Chondrocyte (in vitro differentiated cells): ENCODE data around the gene KCNC4. TPM values are rescaled to one million over a fixed set of nuclear protein-coding genes. Genes with fewer than 3 reads are reported as not detected.

Experiments used
- DNase-seq: peaks from one replicate; pipeline ENCODE4 v3.0.0; 2021; ENCODE audit warnings: mixed read lengths, low spot score
- H3K27ac Mint-ChIP-seq: one replicate; pipeline ENCODE4 v1.8.0; 2021; ENCODE audit warnings: mild to moderate bottlenecking, moderate library complexity, mixed read lengths; ENCODE audit not compliant: unreplicated experiment
- H3K27me3 Mint-ChIP-seq: 2 replicates; pipeline ENCODE4 v1.8.0; 2021; ENCODE audit warnings: low read depth, mixed read lengths
- H3K36me3 Mint-ChIP-seq: 2 replicates; pipeline ENCODE4 v1.8.0; 2021; ENCODE audit warnings: low read depth, mixed read lengths
- H3K4me1 Mint-ChIP-seq: 2 replicates; pipeline ENCODE4 v1.8.0; 2021; ENCODE audit warnings: low read depth, mild to moderate bottlenecking, mixed read lengths
- H3K4me3 Mint-ChIP-seq: one replicate; pipeline ENCODE4 v1.8.0; 2021; ENCODE audit warnings: mild to moderate bottlenecking, moderate library complexity, mixed read lengths; ENCODE audit not compliant: unreplicated experiment
- H3K9me3 Mint-ChIP-seq: 2 replicates; pipeline ENCODE4 v1.8.0; 2021; ENCODE audit warnings: low read depth, mixed read lengths
- CTCF ChIP-seq: fragments of 200-600 bp; sonication (generic); IDR thresholded peaks from 2 replicates; pipeline ENCODE4 v1.5.0; 2021; ENCODE audit warnings: antibody characterized with exemption, mild to moderate bottlenecking, moderate library complexity
- total RNA-seq: library from RNA; stranded (reverse); gene quantifications from 3 replicates; pipeline ENCODE4 v1.2.1, GENCODE V29; 2021

KCNC4 gene
- total RNA-seq, 1 donor from 2014 or later: 2.7 TPM

GRCh38 chr1:110228869-110229268, 18.8 kb downstream of the KCNC4 start:
- TF ChIP-seq CTCF: no peak
- no peaks in the 10 kb centered on the region for H3K9me3 Mint-ChIP-seq
- no peak for DNase-seq
- H3K4me1 Mint-ChIP-seq: peaks cover 3% of the 10 kb centered on the region
- no peaks in the 10 kb centered on the region for H3K27me3 Mint-ChIP-seq
- H3K4me3 Mint-ChIP-seq: no peak overlapping the region
- no peak overlapping the region for H3K27ac Mint-ChIP-seq
- peaks cover 4% of the 10 kb centered on the region for H3K36me3 Mint-ChIP-seq

GRCh38 chr1:110229348-110230001, 19.4 kb downstream of the KCNC4 start:
- Mint-ChIP-seq H3K36me3 (peaks cover 2% of the 10 kb centered on the region), H3K27ac (no peak overlapping the region), H3K27me3 (no peaks in the 10 kb centered on the region), H3K4me1 (peaks cover 3% of the 10 kb centered on the region), H3K9me3 (no peaks in the 10 kb centered on the region), H3K4me3 (no peak overlapping the region)
- DNase-seq: no peak
- no peak for TF ChIP-seq CTCF

- Mint-ChIP-seq H3K9me3 (no peaks in the 10 kb centered on the region), H3K4me1 (peaks cover 3% of the 10 kb centered on the region), H3K27me3 (peaks cover 2% of the 10 kb centered on the region), H3K27ac (no peak overlapping the region), H3K36me3 (peaks cover 2% of the 10 kb centered on the region), H3K4me3 (no peak overlapping the region)
- no peak for DNase-seq
- TF ChIP-seq CTCF: no peak
Measured at GRCh38 chr1:110230381-110231199, 20.5 kb downstream of the KCNC4 start.

- Mint-ChIP-seq H3K36me3 (peaks cover 3% of the 10 kb centered on the region), H3K27me3 (peaks cover 3% of the 10 kb centered on the region)
Measured at GRCh38 chr1:110233861-110234260, 23.7 kb downstream of the KCNC4 start.

More at GRCh38 chr1:110233861-110234260, 23.7 kb downstream of the KCNC4 start:
- H3K9me3 Mint-ChIP-seq: no peaks in the 10 kb centered on the region
- no peak overlapping the region for H3K4me3 Mint-ChIP-seq
- DNase-seq: no peak
- no peak overlapping the region for H3K27ac Mint-ChIP-seq
- H3K4me1 Mint-ChIP-seq: peaks cover 3% of the 10 kb centered on the region
- TF ChIP-seq CTCF: no peak
